Gastrocnemius medialis (tissue), 4 donors: ENCODE measurements around the gene ITIH4. TPM values are rescaled to one million over a fixed set of nuclear protein-coding genes. Genes with fewer than 3 reads are reported as not detected.

Experiments used
- ATAC-seq, 2 donors: fragments of 150-250 bp; one replicate each; pipeline ENCODE4 v1.9.1; 2016
- DNase-seq, 2 donors: peaks; one replicate each; pipeline ENCODE4 v3.0.0-alpha.2; 2019
- H3K27ac ChIP-seq, 4 donors: fragments of 200-600 bp; sonication (generic); 1 replicate in 1 of 4; 2 replicates in 3 of 4; pipeline ENCODE4 v1.5.1; 2016 to 2018; ENCODE audit warnings: mild to moderate bottlenecking in 2 of 4, moderate library complexity in 1 of 4
- H3K27me3 ChIP-seq, 3 donors: fragments of 200-600 bp; sonication (generic) in 2 of 3; 1 replicate in 1 of 3; 2 replicates in 2 of 3; pipeline versions ENCODE4 v1.5.1 to v1.6.0; 2016 to 2019; ENCODE audit warnings: mild to moderate bottlenecking in 1 of 3, moderate library complexity in 1 of 3
- H3K36me3 ChIP-seq, 2 donors: fragments of 200-600 bp; sonication (generic) in 1 of 2; one replicate each; pipeline ENCODE4 v1.5.1; 2017 to 2018
- H3K4me1 ChIP-seq, 2 donors: fragments of 200-600 bp; sonication (generic) in 1 of 2; one replicate each; pipeline ENCODE4 v1.5.1; 2016 to 2017; ENCODE audit warnings: mild to moderate bottlenecking in 2 of 2
- H3K4me3 ChIP-seq, 4 donors: fragments of 200-600 bp; sonication (generic) in 3 of 4; 1 replicate in 1 of 4; 2 replicates in 3 of 4; pipeline ENCODE4 v1.5.1; 2016 to 2019; ENCODE audit warnings: mild to moderate bottlenecking in 2 of 4
- H3K9me3 ChIP-seq, 3 donors: fragments of 200-600 bp; sonication (generic) in 2 of 3; 1 replicate in 1 of 3; 2 replicates in 2 of 3; pipeline ENCODE4 v1.5.1; 2016 to 2019
- CTCF ChIP-seq, 5 experiments: fragments of 450-650 bp in 3 of 5; fragments of 200-600 bp in 2 of 5; sonication (generic) in 2 of 5; IDR thresholded peaks in 4 of 5; conservative IDR thresholded peaks in 1 of 5; 1 replicate in 4 of 5; 2 replicates in 1 of 5; pipeline ENCODE4 v1.5.1; 2016 to 2019; ENCODE audit warnings: antibody characterized with exemption in 5 of 5, mild to moderate bottlenecking in 3 of 5, moderate library complexity in 3 of 5
- POLR2A ChIP-seq, 2 donors: fragments of 450-650 bp; IDR thresholded peaks; one replicate each; pipeline ENCODE4 v1.6.1; 2017; ENCODE audit warnings: antibody characterized with exemption in 2 of 2, mild to moderate bottlenecking in 2 of 2, moderate library complexity in 2 of 2
- in situ Hi-C, 4 donors: fragments of 200-750 bp; cut with MboI; loops; one replicate each; pipeline versions ENCODE4 v1.15.0 to v1.8.0; 2017; ENCODE audit warnings: low sequenced_read_pairs in 4 of 4
- intact Hi-C: fragments of 100-400 bp; cut with DNase I; formaldehyde crosslinking; loops from one replicate; pipeline ENCODE4 v1.15.1; 2023; ENCODE audit warnings: low total_unique reads
- total RNA-seq, 4 donors: library from RNA; depleted of rRNA; stranded (reverse); fragments of >200 nt; gene quantifications; one replicate each; pipeline versions ENCODE4 v1.1.0 to v1.2.3, GENCODE V29; 2016

Gene ITIH4
- total RNA-seq, 4 donors from 2014 or later = 3.5 to 20.4 (median 12.7) TPM

GRCh38 chr3:52835766-52836470, 5.4 kb upstream of the ITIH4 start:
- TF ChIP-seq CTCF (IDR thresholded peaks at IDR 0.05 in 4 of 5, conservative IDR thresholded peaks at IDR 0.05 in 1 of 5) = no peak
- TF ChIP-seq POLR2A (IDR thresholded peaks at IDR 0.05) = peak; percentile 31 to 52
- Histone ChIP-seq H3K27ac (peak overlapping the region; percentile 96 to 98 (median 97)), H3K4me1 (peaks cover 85 to 94% of the 10 kb centered on the region in 2 donors), H3K27me3 (no peaks in the 10 kb centered on the region), H3K9me3 (no peaks in the 10 kb centered on the region), H3K36me3 (no peaks in the 10 kb centered on the region), H3K4me3 (peak overlapping the region; percentile 38 to 63 (median 50))
- in situ Hi-C loops (no loop called here), intact Hi-C loops (no loop called here)
- peak; percentile 50 to 83 for DNase-seq
- peak in 1 of 2 donors; percentile 7 for ATAC-seq

GRCh38 chr3:52834871-52835501, 4.5 kb upstream of the ITIH4 start, which contains the start of gene MUSTN1:
Gene MUSTN1, minus strand, starts transcription at chr3:52835019. Its CDS starts 71 bp downstream, at chr3:52834948.
- Histone ChIP-seq H3K4me3 (peak within 1 kb of the TSS; percentile 38 to 63 (median 50)), H3K36me3 (peaks cover 0 to 4% of the 10 kb centered on the region in 2 donors), H3K27ac (peak within 1 kb of the TSS; percentile 96 to 98 (median 97)), H3K4me1 (peaks cover 85 to 93% of the 10 kb centered on the region in 2 donors), H3K9me3 (no peaks in the 10 kb centered on the region), H3K27me3 (no peaks in the 10 kb centered on the region)
- in situ Hi-C loops (no loop called here), intact Hi-C loops (loop anchor here (5.0 kb wide), 3 partner anchors 62 to 298 kb away; partner anchors contain the start of genes GNL3, PBRM1, STIMATE and UQCC5)
- peak; percentile 92 to 97 for DNase-seq
- TF ChIP-seq CTCF (IDR thresholded peaks at IDR 0.05 in 4 of 5, conservative IDR thresholded peaks at IDR 0.05 in 1 of 5) = peak in 1 of 5 experiments; percentile 9
- peak; percentile 84 to 95 for TF ChIP-seq POLR2A (IDR thresholded peaks at IDR 0.05)
- ATAC-seq = peak; percentile 60 to 62

- no peak for DNase-seq
- H3K9me3 ChIP-seq = no peaks in the 10 kb centered on the region
- H3K27ac ChIP-seq = peak overlapping the region; percentile 96 to 98 (median 97)
- H3K27me3 ChIP-seq = no peaks in the 10 kb centered on the region
- TF ChIP-seq CTCF (IDR thresholded peaks at IDR 0.05 in 4 of 5, conservative IDR thresholded peaks at IDR 0.05 in 1 of 5) (no peak), POLR2A (IDR thresholded peaks at IDR 0.05) (no peak)
- H3K4me1 ChIP-seq = peaks cover 72 to 81% of the 10 kb centered on the region in 2 donors
- H3K4me3 ChIP-seq = peak overlapping the region; percentile 38 to 63 (median 50)
- no peak for ATAC-seq
- intact Hi-C loops (loop anchor here (5.0 kb wide), 3 partner anchors 64 to 296 kb away; partner anchors contain the start of genes GNL3, PBRM1, STIMATE and UQCC5), in situ Hi-C loops (no loop called here)
- peaks cover 0 to 22% of the 10 kb centered on the region in 2 donors for H3K36me3 ChIP-seq
These were observed 2.7 kb upstream of the ITIH4 start for GRCh38 chr3:52833202-52833601.

- peak; percentile 90 to 95 for DNase-seq
- ATAC-seq = peak; percentile 51 to 53
These were observed 1.2 kb upstream of the ITIH4 start for GRCh38 chr3:52831500-52832301.

More at GRCh38 chr3:52831500-52832301, 1.2 kb upstream of the ITIH4 start:
- Histone ChIP-seq H3K4me1 (peaks cover 60 to 66% of the 10 kb centered on the region in 2 donors), H3K27ac (peak overlapping the region; percentile 96 to 98 (median 97)), H3K36me3 (peaks cover 0 to 37% of the 10 kb centered on the region in 2 donors), H3K4me3 (peak overlapping the region in 3 of 4 donors; percentile 3 to 36 (median 15)), H3K9me3 (no peaks in the 10 kb centered on the region), H3K27me3 (no peaks in the 10 kb centered on the region)
- intact Hi-C loops (loop anchor here (5.0 kb wide), 3 partner anchors 66 to 294 kb away; partner anchors contain the start of genes GNL3, PBRM1, STIMATE and UQCC5), in situ Hi-C loops (no loop called here)
- TF ChIP-seq POLR2A (IDR thresholded peaks at IDR 0.05) = peak; percentile 54 to 66
- no peak for TF ChIP-seq CTCF (IDR thresholded peaks at IDR 0.05 in 4 of 5, conservative IDR thresholded peaks at IDR 0.05 in 1 of 5)
